Neural cell (in vitro differentiated cells): Measurements from ENCODE around the gene USP15. TPM values are rescaled to one million over a fixed set of nuclear protein-coding genes. Genes with fewer than 3 reads are reported as not detected.

Experiments used
- H2AFZ ChIP-seq: fragments of 200-600, 300-800 bp; sonication (generic), shearing (Covaris generic); 2 replicates; pipeline ENCODE4 v1.6.0; 2014; ENCODE audit warnings: low read depth, mild to moderate bottlenecking, antibody characterized with exemption, low read length, moderate library complexity
- H3F3A ChIP-seq: fragments of 200-600 bp; shearing (Covaris generic); 2 replicates; pipeline ENCODE4 v1.6.1; 2016; ENCODE audit warnings: mild to moderate bottlenecking, moderate library complexity, mixed read lengths, antibody characterized with exemption, low read length; ENCODE audit not compliant: insufficient read depth, poor library complexity, severe bottlenecking
- H3K27ac ChIP-seq: fragments of 200-600, 300-800 bp; sonication (generic), shearing (Covaris generic); 2 replicates; pipeline ENCODE4 v1.5.1; 2014; ENCODE audit warnings: mild to moderate bottlenecking, low read length, moderate library complexity
- H3K27me3 ChIP-seq: fragments of 300-800, 200-600 bp; sonication (generic), shearing (Covaris generic); 2 replicates; pipeline ENCODE4 v1.6.0; 2014; ENCODE audit warnings: mild to moderate bottlenecking, low read depth, low read length, moderate library complexity; ENCODE audit not compliant: insufficient read depth
- H3K36me3 ChIP-seq: fragments of 300-800, 200-600 bp; sonication (generic), shearing (Covaris generic); 2 replicates; pipeline ENCODE4 v1.5.1; 2014; ENCODE audit warnings: mild to moderate bottlenecking, antibody characterized with exemption, low read length, moderate library complexity; ENCODE audit not compliant: insufficient read depth
- H3K4me2 ChIP-seq: fragments of 300-800, 200-600 bp; sonication (generic), shearing (Covaris generic); 2 replicates; pipeline ENCODE4 v1.6.0; 2014; ENCODE audit warnings: mild to moderate bottlenecking, low read length
- H3K4me3 ChIP-seq: fragments of 300-800, 200-600 bp; sonication (generic), shearing (Covaris generic); 2 replicates; pipeline ENCODE4 v1.5.1; 2014; ENCODE audit warnings: mild to moderate bottlenecking, low read length, moderate library complexity
- H3K79me2 ChIP-seq: fragments of 200-600 bp; shearing (Covaris generic); replicated peaks from 2 replicates; pipeline ENCODE4 v1.6.0; 2014; ENCODE audit warnings: mild to moderate bottlenecking, low read length, moderate library complexity; ENCODE audit not compliant: insufficient read depth
- H3K9ac ChIP-seq: fragments of 300-800, 200-600 bp; sonication (generic), shearing (Covaris generic); 2 replicates; pipeline ENCODE4 v1.6.1; 2016; ENCODE audit warnings: mild to moderate bottlenecking, low read length, mixed read lengths
- H3K9me2 ChIP-seq: fragments of 200-600 bp; shearing (Covaris generic); 2 replicates; pipeline ENCODE4 v1.6.1; 2016; ENCODE audit warnings: mild to moderate bottlenecking, low read length, mixed read lengths; ENCODE audit not compliant: insufficient read depth
- H3K9me3 ChIP-seq: fragments of 200-600, 300-800 bp; sonication (generic), shearing (Covaris generic); 2 replicates; pipeline ENCODE4 v1.6.1; 2016; ENCODE audit warnings: mild to moderate bottlenecking, mixed run types, low read length, moderate library complexity, mixed read lengths
- H4K20me1 ChIP-seq: fragments of 200-600 bp; shearing (Covaris generic); 2 replicates; pipeline ENCODE4 v1.6.1; 2016; ENCODE audit warnings: mild to moderate bottlenecking, mixed run types; ENCODE audit not compliant: insufficient read depth
- CTCF ChIP-seq: fragments of 450-650 bp; IDR thresholded peaks from 2 replicates; pipeline ENCODE4 v1.5.1; 2014; ENCODE audit warnings: antibody characterized with exemption, mild to moderate bottlenecking, moderate library complexity; ENCODE audit not compliant: poor library complexity, severe bottlenecking
- EP300 ChIP-seq: fragments of 450-650 bp; conservative IDR thresholded peaks from 2 replicates; pipeline ENCODE4 v1.6.1; 2014; ENCODE audit warnings: antibody characterized with exemption, mild to moderate bottlenecking, moderate library complexity; ENCODE audit not compliant: poor library complexity, severe bottlenecking
- EZH2 ChIP-seq: fragments of 200-600, 300-800 bp; shearing (Covaris generic), sonication (generic); IDR thresholded peaks from 2 replicates; pipeline ENCODE4 v1.6.1; 2014; ENCODE audit warnings: antibody characterized with exemption, low read length, borderline replicate concordance, mild to moderate bottlenecking; ENCODE audit not compliant: insufficient read depth, poor library complexity, severe bottlenecking
- MXI1 ChIP-seq: fragments of 450-650 bp; conservative IDR thresholded peaks from 2 replicates; pipeline ENCODE4 v1.6.1; 2014; ENCODE audit warnings: antibody characterized with exemption, mild to moderate bottlenecking; ENCODE audit not compliant: poor library complexity, severe bottlenecking
- POLR2AphosphoS5 ChIP-seq: IDR thresholded peaks from 2 replicates; pipeline ENCODE4 v1.6.1; 2012
- RAD21 ChIP-seq: fragments of 450-650 bp; conservative IDR thresholded peaks from 2 replicates; pipeline ENCODE4 v1.6.1; 2014; ENCODE audit warnings: antibody characterized with exemption, mild to moderate bottlenecking, moderate library complexity
- REST ChIP-seq: IDR thresholded peaks from 2 replicates; pipeline ENCODE4 v1.6.1; 2012; ENCODE audit warnings: borderline replicate concordance
- SMC3 ChIP-seq: fragments of 450-650 bp; conservative IDR thresholded peaks from 2 replicates; pipeline ENCODE4 v1.6.1; 2014; ENCODE audit warnings: antibody characterized with exemption, mild to moderate bottlenecking, moderate library complexity; ENCODE audit not compliant: poor library complexity
- TAF1 ChIP-seq: IDR thresholded peaks from 2 replicates; pipeline ENCODE4 v1.6.1; 2012; ENCODE audit warnings: low read depth
- polyA plus RNA-seq: library from polyadenylated mRNA; depleted of rRNA; stranded (reverse); fragments of >200 nt; gene quantifications from 2 replicates; pipeline ENCODE4 v1.2.3, GENCODE V29; 2014

USP15 gene
- polyA plus RNA-seq, 1 donor from 2014 or later = 113 TPM

GRCh38 chr12:62288328-62288727 is 28.1 kb downstream of the USP15 start:
- no peak overlapping the region for H3K4me3 ChIP-seq
- H3K27ac ChIP-seq = no peak overlapping the region
- no peak overlapping the region for H2AFZ ChIP-seq
- TF ChIP-seq REST = no peak
- TF ChIP-seq POLR2AphosphoS5 = no peak
- no peak for TF ChIP-seq EP300
- no peak for TF ChIP-seq MXI1
- no peak for TF ChIP-seq SMC3
- no peak for TF ChIP-seq CTCF
- no peak for TF ChIP-seq RAD21
- TF ChIP-seq TAF1 = no peak
- TF ChIP-seq EZH2 = no peak
- H3K36me3 ChIP-seq = no peaks in the 10 kb centered on the region
- no peaks in the 10 kb centered on the region for H3F3A ChIP-seq
- peaks cover 68% of the 10 kb centered on the region for H3K79me2 ChIP-seq
- H3K9ac ChIP-seq = no peak overlapping the region
- H3K27me3 ChIP-seq = no peaks in the 10 kb centered on the region
- H3K4me2 ChIP-seq = no peak overlapping the region
- H4K20me1 ChIP-seq = no peaks in the 10 kb centered on the region
- H3K9me2 ChIP-seq = no peaks in the 10 kb centered on the region
- H3K9me3 ChIP-seq = no peaks in the 10 kb centered on the region

GRCh38 chr12:62290846-62291245 is 30.6 kb downstream of the USP15 start:
- H3K27ac ChIP-seq = no peak overlapping the region
- H3K27me3 ChIP-seq = no peaks in the 10 kb centered on the region
- no peak overlapping the region for H3K4me3 ChIP-seq
- H3K9ac ChIP-seq = no peak overlapping the region
- no peaks in the 10 kb centered on the region for H3K9me3 ChIP-seq
- H3F3A ChIP-seq = no peaks in the 10 kb centered on the region
- no peaks in the 10 kb centered on the region for H3K9me2 ChIP-seq
- H4K20me1 ChIP-seq = no peaks in the 10 kb centered on the region
- H2AFZ ChIP-seq = no peak overlapping the region
- no peak overlapping the region for H3K4me2 ChIP-seq
- peaks cover 7% of the 10 kb centered on the region for H3K36me3 ChIP-seq
- H3K79me2 ChIP-seq = peaks cover 55% of the 10 kb centered on the region
- TF ChIP-seq POLR2AphosphoS5 = no peak
- no peak for TF ChIP-seq SMC3
- TF ChIP-seq TAF1 = no peak
- TF ChIP-seq REST = no peak
- no peak for TF ChIP-seq EP300
- no peak for TF ChIP-seq MXI1
- no peak for TF ChIP-seq RAD21
- no peak for TF ChIP-seq CTCF
- no peak for TF ChIP-seq EZH2
